Keratinocyte (primary cell): ENCODE measurements around the gene SLC6A16.

Source experiments
- EZH2 ChIP-seq: IDR thresholded peaks from one replicate; pipeline ENCODE4 v1.6.1; 2012; ENCODE audit warnings: inconsistent platforms, mild to moderate bottlenecking, low read length, moderate library complexity
- TF ChIP-seq, protein P1 (sequence below), 3 experiments: IDR thresholded peaks in 1 of 3; conservative IDR thresholded peaks in 1 of 3; optimal IDR thresholded peaks in 1 of 3; 2 replicates in 2 of 3; 3 replicates in 1 of 3; pipeline versions ENCODE3 to v1.5.1; 2011; ENCODE audit warnings: low read length in 3 of 3, mild to moderate bottlenecking in 3 of 3, moderate library complexity in 2 of 3, control low read depth in 1 of 3, inconsistent platforms in 1 of 3; ENCODE audit not compliant: insufficient read depth in 2 of 3; ENCODE audit errors: extremely low read depth in 1 of 3

DNA sequence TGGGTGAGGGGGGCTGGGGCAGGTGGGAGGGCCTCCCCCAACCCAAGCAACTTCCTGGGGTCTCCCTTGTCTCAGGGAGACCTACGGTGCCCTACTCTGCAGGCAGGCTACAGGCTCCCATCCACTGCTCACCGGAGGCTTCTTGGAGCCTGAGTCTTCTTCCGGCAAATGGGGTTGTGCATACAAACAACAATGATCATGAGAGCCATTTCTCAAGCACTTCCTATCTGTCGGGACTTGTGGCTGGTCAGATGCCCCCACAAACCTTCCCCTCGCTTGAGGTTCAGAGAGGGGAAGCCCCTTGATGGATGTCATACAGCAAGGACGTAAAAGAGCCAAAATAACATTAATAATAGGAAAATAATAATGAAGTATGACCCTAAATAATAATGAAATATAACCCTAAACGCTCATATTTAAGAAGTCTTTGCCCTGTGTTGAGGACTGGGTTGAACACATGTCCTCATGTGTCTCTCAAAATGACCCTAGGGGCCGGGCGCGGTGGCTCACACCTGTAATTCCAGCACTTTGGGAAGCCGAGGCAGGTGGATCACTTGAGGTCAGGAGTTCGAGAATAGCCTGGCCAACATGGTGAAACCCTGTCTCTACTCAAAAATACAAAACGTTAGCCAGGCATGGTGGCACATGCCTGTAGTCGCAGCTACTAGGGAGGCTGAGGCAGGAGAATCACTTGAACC lies 10.9 kb upstream of the SLC6A16 start:
- no peak for TF ChIP-seq EZH2
- TF ChIP-seq, protein P1, sequence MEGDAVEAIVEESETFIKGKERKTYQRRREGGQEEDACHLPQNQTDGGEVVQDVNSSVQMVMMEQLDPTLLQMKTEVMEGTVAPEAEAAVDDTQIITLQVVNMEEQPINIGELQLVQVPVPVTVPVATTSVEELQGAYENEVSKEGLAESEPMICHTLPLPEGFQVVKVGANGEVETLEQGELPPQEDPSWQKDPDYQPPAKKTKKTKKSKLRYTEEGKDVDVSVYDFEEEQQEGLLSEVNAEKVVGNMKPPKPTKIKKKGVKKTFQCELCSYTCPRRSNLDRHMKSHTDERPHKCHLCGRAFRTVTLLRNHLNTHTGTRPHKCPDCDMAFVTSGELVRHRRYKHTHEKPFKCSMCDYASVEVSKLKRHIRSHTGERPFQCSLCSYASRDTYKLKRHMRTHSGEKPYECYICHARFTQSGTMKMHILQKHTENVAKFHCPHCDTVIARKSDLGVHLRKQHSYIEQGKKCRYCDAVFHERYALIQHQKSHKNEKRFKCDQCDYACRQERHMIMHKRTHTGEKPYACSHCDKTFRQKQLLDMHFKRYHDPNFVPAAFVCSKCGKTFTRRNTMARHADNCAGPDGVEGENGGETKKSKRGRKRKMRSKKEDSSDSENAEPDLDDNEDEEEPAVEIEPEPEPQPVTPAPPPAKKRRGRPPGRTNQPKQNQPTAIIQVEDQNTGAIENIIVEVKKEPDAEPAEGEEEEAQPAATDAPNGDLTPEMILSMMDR (optimal IDR thresholded peaks at IDR 0.05 in 1 of 3, IDR thresholded peaks at IDR 0.05 in 1 of 3, conservative IDR thresholded peaks at IDR 0.05 in 1 of 3; ENCODE audit: extremely low read depth in 1 of 3, insufficient read depth in 2 of 3, low read length in 3 of 3): no peak
